H1 (cell line): ENCODE measurements around the gene ADGRV1. TPM values are rescaled to one million over a fixed set of nuclear protein-coding genes. Genes with fewer than 3 reads are reported as not detected.

ENCODE experiments used
- CTCF ChIA-PET: fragments of 300-600 bp; sonication (Branson Sonifier 250); formaldehyde crosslinking; loops from one replicate; lab custom pipeline; 2021; ENCODE audit not compliant: partially characterized antibody; lab: Charles Lee
- POLR2A ChIA-PET: fragments of 300-600 bp; sonication (Branson Sonifier 250); formaldehyde crosslinking; loops from one replicate; lab custom pipeline; 2021; ENCODE audit warnings: inconsistent platforms; ENCODE audit not compliant: partially characterized antibody; lab: Charles Lee
- DNase-seq, 2 experiments: peaks; one replicate each; pipeline versions ENCODE4 v3.0.0 to v3.0.0-alpha.2; 2010 to 2022; ENCODE audit warnings: low spot score in 2 of 2, low read depth in 1 of 2, mixed read lengths in 1 of 2
- FAIRE-seq: peaks from 2 replicates; lab custom pipeline; 2011; peaks lifted over from hg19 to GRCh38; lab: Jason Lieb, UNC
- H2AFZ ChIP-seq: 2 replicates; pipeline ENCODE4 v1.8.1; 2012; ENCODE audit warnings: low read length, inconsistent platforms
- H2AK5ac ChIP-seq: 2 replicates; pipeline ENCODE4 v1.6.1; 2013; ENCODE audit warnings: low read depth, low read length
- H2BK120ac ChIP-seq: replicated peaks from 2 replicates; pipeline ENCODE3; 2013; ENCODE audit warnings: low read depth, low read length, inconsistent platforms
- H2BK12ac ChIP-seq: 2 replicates; pipeline ENCODE4 v1.6.1; 2013; ENCODE audit warnings: low read depth, low read length
- H2BK15ac ChIP-seq: 2 replicates; pipeline ENCODE4 v1.6.1; 2013; ENCODE audit warnings: low read length
- H2BK20ac ChIP-seq: 2 replicates; pipeline ENCODE4 v1.6.1; 2013; ENCODE audit warnings: low read length
- H2BK5ac ChIP-seq: 2 replicates; pipeline ENCODE4 v1.6.1; 2013; ENCODE audit warnings: low read depth, low read length
- H3K14ac ChIP-seq: 2 replicates; pipeline ENCODE4 v1.6.1; 2013; ENCODE audit warnings: inconsistent platforms; ENCODE audit not compliant: insufficient read length
- H3K18ac ChIP-seq: 2 replicates; pipeline ENCODE4 v1.6.1; 2013; ENCODE audit warnings: low read length; ENCODE audit errors: extremely low read depth
- H3K23ac ChIP-seq: 2 replicates; pipeline ENCODE4 v1.6.1; 2013; ENCODE audit warnings: inconsistent platforms; ENCODE audit not compliant: insufficient read length
- H3K23me2 ChIP-seq: 2 replicates; pipeline ENCODE4 v1.6.1; 2013; ENCODE audit warnings: low read depth, low read length
- H3K27ac ChIP-seq: 2 replicates; pipeline ENCODE4 v1.6.1; 2011; ENCODE audit warnings: low read depth, low read length, inconsistent platforms
- H3K27me3 ChIP-seq, 4 experiments: replicated peaks in 1 of 4; 1 replicate in 1 of 4; 2 replicates in 3 of 4; pipeline versions ENCODE4 v1.6.1 to v1.8.1; 2011 to 2013; ENCODE audit warnings: low read length in 3 of 4, mild to moderate bottlenecking in 3 of 4, inconsistent platforms in 2 of 4, mixed read lengths in 2 of 4, moderate library complexity in 1 of 4; ENCODE audit not compliant: control insufficient read depth in 3 of 4, insufficient read depth in 3 of 4; ENCODE audit errors: extremely low read depth in 1 of 4
- H3K36me3 ChIP-seq, 4 experiments: 2 replicates each; pipeline versions ENCODE4 v1.6.1 to v1.8.1; 2011 to 2013; ENCODE audit warnings: mild to moderate bottlenecking in 4 of 4, low read length in 3 of 4, moderate library complexity in 2 of 4, control low read depth in 1 of 4, inconsistent platforms in 1 of 4; ENCODE audit not compliant: insufficient read depth in 4 of 4, control insufficient read depth in 2 of 4
- H3K4ac ChIP-seq: replicated peaks from 2 replicates; pipeline ENCODE3; 2013; ENCODE audit warnings: low read length, low read depth, mixed read lengths, inconsistent platforms; ENCODE audit not compliant: insufficient read length
- H3K4me1 ChIP-seq, 4 experiments: replicated peaks in 1 of 4; 1 replicate in 1 of 4; 2 replicates in 3 of 4; pipeline versions ENCODE4 v1.6.1 to v1.8.1; 2011 to 2013; ENCODE audit warnings: low read length in 3 of 4, inconsistent platforms in 2 of 4, mixed read lengths in 1 of 4; ENCODE audit not compliant: insufficient read depth in 4 of 4, control insufficient read depth in 3 of 4
- H3K4me2 ChIP-seq, 2 experiments: 2 replicates each; pipeline versions ENCODE4 v1.6.1 to v1.8.1; 2011 to 2013; ENCODE audit warnings: low read depth in 2 of 2, low read length in 2 of 2, control low read depth in 1 of 2, inconsistent platforms in 1 of 2, mild to moderate bottlenecking in 1 of 2; ENCODE audit not compliant: insufficient read depth in 1 of 2
- H3K4me3 ChIP-seq, 4 experiments: fragments of 200-600, 300-600 bp in 1 of 4; sonication (generic), shearing (Covaris generic), sonication (Bioruptor Twin) in 1 of 4; 2 replicates each; pipeline versions ENCODE4 v1.5.1 to v1.8.1; 2011 to 2016; ENCODE audit warnings: low read length in 4 of 4, low read depth in 3 of 4, control low read depth in 2 of 4, inconsistent platforms in 2 of 4, mild to moderate bottlenecking in 2 of 4, mixed read lengths in 1 of 4, moderate library complexity in 1 of 4; ENCODE audit not compliant: insufficient read depth in 2 of 4; ENCODE audit errors: extremely low read depth in 1 of 4
- H3K56ac ChIP-seq: replicated peaks from 2 replicates; pipeline ENCODE3; 2013; ENCODE audit warnings: low read depth, mild to moderate bottlenecking, mixed read lengths, low read length, inconsistent platforms; ENCODE audit not compliant: insufficient read length
- H3K79me1 ChIP-seq: 2 replicates; pipeline ENCODE4 v1.6.1; 2013; ENCODE audit warnings: low read depth, low read length, control low read depth
- H3K79me2 ChIP-seq, 2 experiments: 2 replicates each; pipeline versions ENCODE4 v1.6.1 to v1.8.1; 2012 to 2013; ENCODE audit warnings: low read length in 2 of 2, mild to moderate bottlenecking in 2 of 2, inconsistent platforms in 1 of 2; ENCODE audit not compliant: insufficient read depth in 2 of 2, control insufficient read depth in 1 of 2
- H3K9ac ChIP-seq, 4 experiments: replicated peaks in 1 of 4; 1 replicate in 1 of 4; 2 replicates in 3 of 4; pipeline versions ENCODE4 v1.6.1 to v1.8.1; 2011 to 2013; ENCODE audit warnings: low read depth in 3 of 4, low read length in 3 of 4, control low read depth in 2 of 4, mild to moderate bottlenecking in 2 of 4, moderate library complexity in 2 of 4, inconsistent platforms in 1 of 4; ENCODE audit errors: extremely low read depth in 1 of 4
- H3K9me3 ChIP-seq, 2 experiments: 2 replicates each; pipeline versions ENCODE4 v1.6.1 to v1.8.1; 2012 to 2013; ENCODE audit warnings: mild to moderate bottlenecking in 2 of 2, moderate library complexity in 2 of 2, control low read depth in 1 of 2, inconsistent platforms in 1 of 2, low read depth in 1 of 2, low read length in 1 of 2, mixed read lengths in 1 of 2; ENCODE audit not compliant: insufficient read depth in 2 of 2
- H4K20me1 ChIP-seq, 2 experiments: replicated peaks in 1 of 2; 2 replicates each; pipeline versions ENCODE3 to v1.8.1; 2011 to 2013; ENCODE audit warnings: inconsistent platforms in 2 of 2, low read length in 2 of 2, mild to moderate bottlenecking in 1 of 2; ENCODE audit not compliant: insufficient read depth in 2 of 2, control insufficient read depth in 1 of 2
- H4K5ac ChIP-seq: 2 replicates; pipeline ENCODE4 v1.6.1; 2013; ENCODE audit warnings: low read length, low read depth, mixed read lengths, inconsistent platforms; ENCODE audit not compliant: insufficient read length
- H4K8ac ChIP-seq: 2 replicates; pipeline ENCODE4 v1.8.0; 2013; ENCODE audit warnings: mild to moderate bottlenecking, moderate library complexity, low read length, inconsistent platforms; ENCODE audit not compliant: insufficient read depth; ENCODE audit errors: extremely low read depth
- H4K91ac ChIP-seq: replicated peaks from 2 replicates; pipeline ENCODE3; 2013; ENCODE audit warnings: low read length, mixed read lengths, inconsistent platforms; ENCODE audit not compliant: insufficient read length
- BACH1 ChIP-seq: IDR thresholded peaks from 2 replicates; pipeline ENCODE4 v1.6.1; 2012; ENCODE audit warnings: low read length, improper control_type of control experiment
- CREB1 ChIP-seq: IDR thresholded peaks from 2 replicates; pipeline ENCODE4 v1.6.1; 2012; ENCODE audit warnings: inconsistent platforms
- EZH2 ChIP-seq: fragments of 200-600 bp; sonication (generic); IDR thresholded peaks from 2 replicates; pipeline ENCODE4 v1.7.1; 2012; ENCODE audit warnings: low read depth, mild to moderate bottlenecking, moderate library complexity, low read length, inconsistent platforms; ENCODE audit not compliant: severe bottlenecking
- GTF2F1 ChIP-seq: IDR thresholded peaks from 2 replicates; pipeline ENCODE4 v1.6.1; 2012; ENCODE audit warnings: low read depth, low read length, improper control_type of control experiment, borderline replicate concordance
- KDM1A ChIP-seq: fragments of 200-600, 300-600 bp; sonication (generic); IDR thresholded peaks from 2 replicates; pipeline ENCODE4 v1.7.1; 2016; ENCODE audit warnings: mild to moderate bottlenecking, low read length, borderline replicate concordance
- KDM4A ChIP-seq: IDR thresholded peaks from one replicate; pipeline ENCODE4 v1.7.1; 2012; ENCODE audit warnings: low read depth, mild to moderate bottlenecking, moderate library complexity, low read length, inconsistent platforms; ENCODE audit not compliant: severe bottlenecking
- MAFK ChIP-seq: IDR thresholded peaks from 2 replicates; pipeline ENCODE4 v1.6.1; 2012; ENCODE audit warnings: low read depth, mild to moderate bottlenecking, improper control_type of control experiment, low read length
- POU5F1 ChIP-seq: IDR thresholded peaks from 2 replicates; pipeline ENCODE4 v1.6.1; 2011; ENCODE audit warnings: low read depth, mild to moderate bottlenecking, low read length, moderate library complexity
- RAD21 ChIP-seq, 2 experiments: IDR thresholded peaks in 1 of 2; conservative IDR thresholded peaks in 1 of 2; 2 replicates each; pipeline ENCODE4 v1.6.1; 2011; ENCODE audit warnings: low read depth in 2 of 2, low read length in 2 of 2, improper control_type of control experiment in 1 of 2, inconsistent platforms in 1 of 2, mild to moderate bottlenecking in 1 of 2, moderate library complexity in 1 of 2
- SIRT6 ChIP-seq: IDR thresholded peaks from one replicate; pipeline ENCODE4 v1.7.1; 2012; ENCODE audit warnings: low read length, inconsistent platforms
- SIX5 ChIP-seq: IDR thresholded peaks from 2 replicates; pipeline ENCODE4 v1.6.1; 2011; ENCODE audit warnings: mild to moderate bottlenecking, low read depth, low read length
- SP1 ChIP-seq: IDR thresholded peaks from 2 replicates; pipeline ENCODE4 v1.6.1; 2011; ENCODE audit warnings: low read depth, low read length
- YY1 ChIP-seq: IDR thresholded peaks from 2 replicates; pipeline ENCODE4 v1.6.1; 2011; ENCODE audit warnings: low read depth, mild to moderate bottlenecking, low read length
- ZNF274 ChIP-seq: IDR thresholded peaks from 2 replicates; pipeline ENCODE4 v1.7.0; 2012; ENCODE audit warnings: low read length, borderline replicate concordance; ENCODE audit errors: extremely low read depth
- WGBS, 2 experiments: shearing (Covaris generic) in 1 of 2; methylation state at CpG; one replicate each; pipeline versions ENCODE4 v1.1.6 to v1.1.7; 2013 to 2015; ENCODE audit warnings: low lambda C conversion rate in 2 of 2, mixed read lengths in 2 of 2, inconsistent platforms in 1 of 2, low coverage in 1 of 2, missing lambda C conversion rate in 1 of 2; ENCODE audit not compliant: insufficient replicate concordance in 2 of 2, insufficient coverage in 1 of 2, insufficient read length in 1 of 2; ENCODE audit errors: extremely low coverage in 1 of 2, missing lambda C conversion rate in 1 of 2; 5-methylcytosine and 5-hydroxymethylcytosine counted together
- polyA plus RNA-seq, 7 experiments: library from polyadenylated mRNA; depleted of rRNA in 3 of 7; stranded (reverse) in 5 of 7; unstranded in 2 of 7; fragments of >200 nt in 5 of 7; fragments of 200-250 nt in 2 of 7; gene quantifications; 1 replicate in 5 of 7; 2 replicates in 1 of 7; 4 replicates in 1 of 7; pipeline versions ENCODE4 v1.2.1 to v1.2.3, GENCODE V29; 2011 to 2013; ENCODE audit warnings: missing spikeins in 2 of 7, mixed read lengths in 2 of 7
- total RNA-seq: library from RNA; stranded (reverse); fragmentation: NEBNext Ultra II Directional; extraction: Animal tissue kit (Norgen Biotek cat#: 25700); gene quantifications from 2 replicates; pipeline ENCODE4 v1.2.1, GENCODE V29; 2021

ADGRV1 gene
- total and polyA plus RNA-seq, 2 of the 8 experiments (the other 6 are each of a cell fraction or from before 2014, with no cell fraction given) = 53.1 to 62.2 TPM

DNA sequence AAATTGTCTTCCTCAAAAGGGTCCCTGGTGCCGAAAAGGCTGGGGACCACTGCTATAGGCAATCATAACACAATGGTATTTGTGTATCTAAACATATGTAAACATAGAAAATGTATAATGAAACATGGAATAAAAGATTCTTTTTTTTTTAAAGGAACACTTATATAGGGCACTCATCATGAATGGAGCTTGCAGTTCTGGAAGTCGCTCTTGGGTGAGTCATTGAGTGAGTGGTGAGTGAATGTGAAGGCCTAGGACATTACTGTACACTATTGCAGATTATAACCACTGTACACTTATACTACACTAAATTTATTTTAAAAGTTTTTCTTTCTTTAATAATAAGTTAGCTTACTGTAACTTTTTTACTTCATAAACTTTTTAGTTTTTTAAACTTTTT lies 648.1 kb downstream of the ADGRV1 start:
- WGBS, 2 experiments = 87% methylated on average over 2 of the region's 2 CpGs; no CpG with 5 or more reads in 1 of the 2 experiments
- Histone ChIP-seq H3K79me2 (no peaks in the 10 kb centered on the region), H3K23me2 (no peaks in the 10 kb centered on the region), H2AFZ (no peak overlapping the region), H3K9ac (no peak overlapping the region), H2BK15ac (no peak overlapping the region), H3K36me3 (no peaks in the 10 kb centered on the region), H3K56ac (no peak overlapping the region), H2BK12ac (no peak overlapping the region), H3K4ac (no peak overlapping the region), H2BK20ac (no peak overlapping the region), H3K4me2 (no peak overlapping the region), H3K14ac (no peak overlapping the region), H3K27me3 (no peaks in the 10 kb centered on the region), H2BK120ac (no peak overlapping the region), H3K23ac (no peak overlapping the region), H3K4me3 (no peak overlapping the region), H3K79me1 (no peaks in the 10 kb centered on the region), H2BK5ac (no peak overlapping the region), H3K4me1 (no peaks in the 10 kb centered on the region), H4K20me1 (no peaks in the 10 kb centered on the region), H3K18ac (no peak overlapping the region), H2AK5ac (no peak overlapping the region), H4K5ac (no peak overlapping the region), H4K91ac (no peak overlapping the region), H3K9me3 (no peaks in the 10 kb centered on the region), H3K27ac (no peak overlapping the region), H4K8ac (no peak overlapping the region)
- ChIA-PET POLR2A (interaction anchor here (0.9 kb wide), 1 partner anchor 215 kb away, joined by 3 read pairs; no protein-coding TSS in a partner anchor), CTCF (interaction anchor here (0.7 to 1.1 kb wide), 4 partner anchors 13 to 179 kb away, joined by 3 read pairs; no protein-coding TSS in a partner anchor)
- no peak for DNase-seq
- TF ChIP-seq CREB1 (no peak), SP1 (no peak), GTF2F1 (no peak), MAFK (no peak), ZNF274 (no peak), SIRT6 (no peak), EZH2 (no peak), KDM1A (no peak), RAD21 (IDR thresholded peaks at IDR 0.05 in 1 of 2, conservative IDR thresholded peaks at IDR 0.05 in 1 of 2; ENCODE audit: low read depth in 2 of 2, low read length in 2 of 2) (no peak), BACH1 (no peak), YY1 (no peak), POU5F1 (no peak), SIX5 (no peak), KDM4A (no peak)
- FAIRE-seq = no peak
